WI38 (cell line): ENCODE results near the gene STARD3NL.

Source experiments
- H3K4me3 ChIP-seq: 2 replicates; pipeline ENCODE4 v1.5.1; 2011; ENCODE audit warnings: low read depth, mild to moderate bottlenecking, control low read depth, low read length
- CTCF ChIP-seq: IDR thresholded peaks from 2 replicates; pipeline ENCODE4 v1.5.1; 2012; ENCODE audit warnings: low read depth, mild to moderate bottlenecking, control low read depth, low read length

STARD3NL gene

GRCh38 chr7:38191791-38192190, 13.7 kb downstream of the STARD3NL start:
- TF ChIP-seq CTCF: no peak
- H3K4me3 ChIP-seq: no peak overlapping the region

- no peak for TF ChIP-seq CTCF
These were observed 14.3 kb downstream of the STARD3NL start for GRCh38 chr7:38192327-38192726.

GRCh38 chr7:38195804-38196595, 18.0 kb downstream of the STARD3NL start:
- TF ChIP-seq CTCF: no peak
- H3K4me3 ChIP-seq: no peak overlapping the region

More at GRCh38 chr7:38192327-38192726, 14.3 kb downstream of the STARD3NL start:
- H3K4me3 ChIP-seq: no peak overlapping the region

GRCh38 chr7:38198366-38198765, 20.3 kb downstream of the STARD3NL start:
- no peak overlapping the region for H3K4me3 ChIP-seq
- no peak for TF ChIP-seq CTCF

GRCh38 chr7:38199154-38199553, 21.1 kb downstream of the STARD3NL start:
- no peak overlapping the region for H3K4me3 ChIP-seq
- no peak for TF ChIP-seq CTCF

GRCh38 chr7:38199782-38200181, 21.7 kb downstream of the STARD3NL start:
- TF ChIP-seq CTCF: no peak
- H3K4me3 ChIP-seq: no peak overlapping the region

GRCh38 chr7:38206071-38206470, 28.0 kb downstream of the STARD3NL start:
- no peak for TF ChIP-seq CTCF
- no peak overlapping the region for H3K4me3 ChIP-seq
